Measurements from ENCODE around the gene SETDB2. TPM values are rescaled to one million over a fixed set of nuclear protein-coding genes. Genes with fewer than 3 reads are reported as not detected.

The SETDB2 gene
- 10 to 100 TPM in 5 of 6 donors, 1 to 10 TPM in 1; 8.6 to 35.7 (median 26.7) TPM for polyA plus RNA-seq (ENCODE audit: low read depth in 6 of 6)

GRCh38 chr13:49443704-49444523, at the start of gene SETDB2, which contains the start of gene CAB39L:
Gene SETDB2 (plus strand): TSS chr13:49444274. CDS start chr13:49451894, 7,620 bp downstream.
Gene CAB39L (minus strand): TSS chr13:49444064. CDS start chr13:49382910, 61,154 bp downstream.
- peak within 1 kb of the TSS; percentile 85 to 99 (median 96) for H3K4me3 Mint-ChIP-seq
- no peaks in the 10 kb centered on the region for H3K27me3 Mint-ChIP-seq
- peak; percentile 82 to 83 for ATAC-seq (ENCODE audit: low read depth in 2 of 2)
- peaks cover 0 to 4% (median 0%) of the 10 kb centered on the region in 7 donors for H3K9me3 Mint-ChIP-seq
- peaks cover 0 to 8% of the 10 kb centered on the region in 2 donors for H3K36me3 Mint-ChIP-seq
- DNase-seq = peak; percentile 100
- H3K4me1 Mint-ChIP-seq = peaks cover 36 to 65% (median 46%) of the 10 kb centered on the region in 3 donors
- H3K27ac Mint-ChIP-seq = peak within 1 kb of the TSS; percentile 97 to 100 (median 99)

- Mint-ChIP-seq H3K27ac (no peak overlapping the region), H3K36me3 (no peaks in the 10 kb centered on the region), H3K27me3 (no peaks in the 10 kb centered on the region), H3K4me1 (no peaks in the 10 kb centered on the region), H3K9me3 (peaks cover 0 to 5% (median 2%) of the 10 kb centered on the region in 7 donors), H3K4me3 (no peak overlapping the region)
- DNase-seq (no peak), ATAC-seq (ENCODE audit: low read depth in 2 of 2) (no peak)
Measured at GRCh38 chr13:49395451-49395865, 48.6 kb upstream of the SETDB2 start.

- H3K4me1 Mint-ChIP-seq = peaks cover 0 to 3% (median under 1%) of the 10 kb centered on the region in 3 donors
- peaks cover 0 to 5% (median 2%) of the 10 kb centered on the region in 7 donors for H3K9me3 Mint-ChIP-seq
- no peaks in the 10 kb centered on the region for H3K36me3 Mint-ChIP-seq
- no peak overlapping the region for H3K27ac Mint-ChIP-seq
- ATAC-seq (ENCODE audit: low read depth in 2 of 2) (no peak), DNase-seq (no peak)
- H3K4me3 Mint-ChIP-seq = no peak overlapping the region
- H3K27me3 Mint-ChIP-seq = no peaks in the 10 kb centered on the region
Measured at GRCh38 chr13:49395878-49396380, 48.1 kb upstream of the SETDB2 start.

GRCh38 chr13:49399801-49400472, 44.1 kb upstream of the SETDB2 start:
- Mint-ChIP-seq H3K27ac (no peak overlapping the region), H3K9me3 (peaks cover 4 to 18% (median 16%) of the 10 kb centered on the region in 7 donors), H3K4me1 (peaks cover 4 to 9% (median 7%) of the 10 kb centered on the region in 3 donors), H3K36me3 (peaks cover 8 to 17% of the 10 kb centered on the region in 2 donors), H3K27me3 (no peaks in the 10 kb centered on the region), H3K4me3 (no peak overlapping the region)
- DNase-seq (no peak), ATAC-seq (ENCODE audit: low read depth in 2 of 2) (no peak)

GRCh38 chr13:49400755-49401659, 43.1 kb upstream of the SETDB2 start:
- ATAC-seq (ENCODE audit: low read depth in 2 of 2) (peak; percentile 92 to 95), DNase-seq (peak; percentile 21)
- Mint-ChIP-seq H3K27me3 (no peaks in the 10 kb centered on the region), H3K4me3 (peak overlapping the region; percentile 2 to 84 (median 16)), H3K9me3 (peaks cover 11 to 28% (median 26%) of the 10 kb centered on the region in 7 donors), H3K4me1 (peaks cover 4 to 9% (median 7%) of the 10 kb centered on the region in 3 donors), H3K36me3 (peaks cover 8 to 27% of the 10 kb centered on the region in 2 donors), H3K27ac (peak overlapping the region in 5 of 6 donors; percentile 6 to 26 (median 12))

GRCh38 chr13:49403996-49404702, 39.9 kb upstream of the SETDB2 start:
- H3K9me3 Mint-ChIP-seq = peaks cover 11 to 37% (median 29%) of the 10 kb centered on the region in 7 donors
- no peak overlapping the region for H3K4me3 Mint-ChIP-seq
- peaks cover 4 to 9% (median 7%) of the 10 kb centered on the region in 3 donors for H3K4me1 Mint-ChIP-seq
- DNase-seq (no peak), ATAC-seq (ENCODE audit: low read depth in 2 of 2) (no peak)
- H3K27me3 Mint-ChIP-seq = no peaks in the 10 kb centered on the region
- H3K27ac Mint-ChIP-seq = no peak overlapping the region
- H3K36me3 Mint-ChIP-seq = peaks cover 8 to 29% of the 10 kb centered on the region in 2 donors

GRCh38 chr13:49404703-49405020, 39.4 kb upstream of the SETDB2 start:
- no peak for ATAC-seq (ENCODE audit: low read depth in 2 of 2)
- peak overlapping the region in 1 of 8 donors; percentile 7 for H3K4me3 Mint-ChIP-seq

GRCh38 chr13:49407068-49407467, 37.0 kb upstream of the SETDB2 start:
- H3K27me3 Mint-ChIP-seq = no peaks in the 10 kb centered on the region
- peaks cover 8 to 29% of the 10 kb centered on the region in 2 donors for H3K36me3 Mint-ChIP-seq
- DNase-seq = no peak
- ATAC-seq (ENCODE audit: low read depth in 2 of 2) = no peak
- H3K4me3 Mint-ChIP-seq = no peak overlapping the region
- H3K27ac Mint-ChIP-seq = no peak overlapping the region
- H3K4me1 Mint-ChIP-seq = no peaks in the 10 kb centered on the region
- peaks cover 11 to 37% (median 29%) of the 10 kb centered on the region in 7 donors for H3K9me3 Mint-ChIP-seq

More at GRCh38 chr13:49404703-49405020, 39.4 kb upstream of the SETDB2 start:
- no peaks in the 10 kb centered on the region for H3K27me3 Mint-ChIP-seq
- H3K36me3 Mint-ChIP-seq = peaks cover 8 to 29% of the 10 kb centered on the region in 2 donors
- H3K9me3 Mint-ChIP-seq = peaks cover 11 to 37% (median 29%) of the 10 kb centered on the region in 7 donors
- peak overlapping the region in 1 of 6 donors; percentile 18 for H3K27ac Mint-ChIP-seq
- H3K4me1 Mint-ChIP-seq = peaks cover 4 to 9% (median 7%) of the 10 kb centered on the region in 3 donors
- DNase-seq = no peak

GRCh38 chr13:49407936-49408335, 36.1 kb upstream of the SETDB2 start:
- no peaks in the 10 kb centered on the region for H3K4me1 Mint-ChIP-seq
- peaks cover 11 to 37% (median 29%) of the 10 kb centered on the region in 7 donors for H3K9me3 Mint-ChIP-seq
- peaks cover 8 to 29% of the 10 kb centered on the region in 2 donors for H3K36me3 Mint-ChIP-seq
- H3K4me3 Mint-ChIP-seq = no peak overlapping the region
- DNase-seq (no peak), ATAC-seq (ENCODE audit: low read depth in 2 of 2) (no peak)
- H3K27ac Mint-ChIP-seq = no peak overlapping the region
- no peaks in the 10 kb centered on the region for H3K27me3 Mint-ChIP-seq

GRCh38 chr13:49409008-49409407, 35.1 kb upstream of the SETDB2 start:
- no peak overlapping the region for H3K4me3 Mint-ChIP-seq
- no peak for ATAC-seq (ENCODE audit: low read depth in 2 of 2)

GRCh38 chr13:49410006-49410405, 34.1 kb upstream of the SETDB2 start:
- no peaks in the 10 kb centered on the region for H3K4me1 Mint-ChIP-seq
- peak overlapping the region in 1 of 6 donors; percentile 35 for H3K27ac Mint-ChIP-seq
- H3K36me3 Mint-ChIP-seq = peaks cover 0 to 11% of the 10 kb centered on the region in 2 donors
- no peaks in the 10 kb centered on the region for H3K27me3 Mint-ChIP-seq
- no peak for DNase-seq
- peaks cover 4 to 19% (median 12%) of the 10 kb centered on the region in 7 donors for H3K9me3 Mint-ChIP-seq
- no peak overlapping the region for H3K4me3 Mint-ChIP-seq
- ATAC-seq (ENCODE audit: low read depth in 2 of 2) = no peak

More at GRCh38 chr13:49409008-49409407, 35.1 kb upstream of the SETDB2 start:
- Mint-ChIP-seq H3K27ac (no peak overlapping the region), H3K36me3 (peaks cover under 1 to 21% of the 10 kb centered on the region in 2 donors), H3K27me3 (no peaks in the 10 kb centered on the region), H3K4me1 (no peaks in the 10 kb centered on the region), H3K9me3 (peaks cover 11 to 29% (median 21%) of the 10 kb centered on the region in 7 donors)
- no peak for DNase-seq

- ATAC-seq (ENCODE audit: low read depth in 2 of 2) = no peak
- Mint-ChIP-seq H3K27ac (no peak overlapping the region), H3K36me3 (peaks cover 0 to 7% of the 10 kb centered on the region in 2 donors), H3K4me1 (no peaks in the 10 kb centered on the region), H3K4me3 (no peak overlapping the region), H3K9me3 (peaks cover 2 to 14% (median 7%) of the 10 kb centered on the region in 7 donors), H3K27me3 (no peaks in the 10 kb centered on the region)
- DNase-seq = no peak
Measured at GRCh38 chr13:49410477-49410876, 33.6 kb upstream of the SETDB2 start.
